HG02870 (cell line): Measurements from ENCODE around the gene MCM5.
A peak's percentile ranks its signal among the peaks of the same experiment; 100 is the strongest.
"Not testable (repeated sequence)": the region's sequence is repeated elsewhere in the genome, so short reads cannot be mapped to it uniquely, and the experiment has no call there.

Experiments used
- ATAC-seq: cut with Tn5 transposase; IDR thresholded peaks from one replicate; pipeline ENCODE4 v1.9.1; 2021; ENCODE audit warnings: mild to moderate bottlenecking, moderate library complexity; ENCODE audit not compliant: unreplicated experiment

MCM5 gene

GRCh38 chr22:35378621-35379020 is 21.3 kb upstream of the MCM5 start:
- ATAC-seq, result no peak

GRCh38 chr22:35379146-35379993 is 20.6 kb upstream of the MCM5 start:
- no peak for ATAC-seq

GRCh38 chr22:35380013-35380412 is 19.9 kb upstream of the MCM5 start:
- ATAC-seq, result no peak

DNA sequence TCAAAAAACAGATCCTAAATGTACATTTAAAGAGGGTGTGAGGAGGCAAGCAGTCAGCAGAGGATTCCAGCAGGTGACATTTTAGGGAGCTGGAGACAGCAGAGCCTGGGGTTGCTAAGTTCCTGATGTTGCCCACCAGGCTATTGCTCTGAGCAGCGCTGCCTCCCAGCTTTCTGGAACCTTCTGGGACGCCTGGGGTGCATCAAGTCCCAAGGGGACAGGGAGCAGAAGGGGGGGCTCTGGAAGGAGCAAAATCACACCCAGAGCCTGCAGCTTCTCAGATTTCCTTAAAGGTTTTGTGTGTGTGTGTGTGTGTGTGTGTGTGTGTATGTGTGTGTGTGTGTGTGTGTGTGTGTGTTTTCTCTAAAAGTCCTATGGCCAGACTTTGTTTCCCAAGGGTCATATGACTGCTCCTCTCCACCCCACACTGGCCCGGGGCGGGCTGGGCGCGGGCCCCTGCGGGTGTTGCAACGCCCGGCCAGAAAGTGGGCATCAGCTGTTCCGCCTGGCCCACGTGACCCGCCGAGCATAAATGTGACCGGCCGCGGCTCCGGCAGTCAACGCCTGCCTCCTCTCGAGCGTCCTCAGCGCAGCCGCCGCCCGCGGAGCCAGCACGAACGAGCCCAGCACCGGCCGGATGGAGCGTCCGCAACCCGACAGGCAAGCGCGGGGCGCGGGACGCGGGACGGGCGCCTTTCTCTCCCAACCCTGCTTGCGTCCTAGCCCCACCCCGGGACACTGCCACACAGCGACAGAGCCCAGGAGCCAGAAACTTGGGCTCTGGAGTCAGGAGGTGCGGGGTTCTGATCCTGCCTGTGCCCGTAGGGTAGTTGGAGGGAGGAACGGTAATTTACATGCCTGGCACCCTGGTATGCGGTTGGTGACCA is 19.2 kb upstream of the MCM5 start, which contains the start of gene HMOX1:
Gene HMOX1, plus strand, starts transcription at position 560 of the 887 bp plus-strand sequence. Its CDS starts 78 bp downstream, at position 638.
- peak; percentile 37 for ATAC-seq

DNA sequence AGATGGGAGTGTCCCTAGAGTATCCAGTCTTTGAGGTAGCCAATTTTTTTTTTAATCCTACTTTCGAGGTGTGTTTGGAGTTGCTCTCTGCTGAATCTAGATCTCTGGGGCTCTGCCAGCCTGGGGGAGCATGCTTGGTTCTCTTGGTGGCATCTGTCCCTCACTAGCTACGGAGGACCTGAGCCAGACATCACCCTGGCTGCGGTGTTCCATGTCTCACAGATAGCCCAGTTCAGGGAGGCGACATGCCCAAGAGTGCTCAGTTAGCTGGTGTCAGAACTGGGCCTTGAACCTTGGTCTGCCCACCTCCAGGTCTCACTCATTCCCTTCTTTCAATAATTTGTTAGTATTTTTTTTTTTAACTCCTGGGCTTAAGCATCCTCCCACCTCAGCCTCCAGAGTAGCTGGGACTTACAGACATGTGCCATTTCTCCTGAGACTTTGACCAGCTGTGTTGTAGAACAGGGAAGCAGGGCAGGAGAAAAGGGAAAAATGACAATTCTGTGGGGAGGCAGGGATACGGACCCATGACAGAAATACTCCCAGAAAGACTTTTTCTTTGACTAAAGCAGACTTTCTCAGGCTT is 18.4 kb upstream of the MCM5 start:
- ATAC-seq, result no peak

DNA sequence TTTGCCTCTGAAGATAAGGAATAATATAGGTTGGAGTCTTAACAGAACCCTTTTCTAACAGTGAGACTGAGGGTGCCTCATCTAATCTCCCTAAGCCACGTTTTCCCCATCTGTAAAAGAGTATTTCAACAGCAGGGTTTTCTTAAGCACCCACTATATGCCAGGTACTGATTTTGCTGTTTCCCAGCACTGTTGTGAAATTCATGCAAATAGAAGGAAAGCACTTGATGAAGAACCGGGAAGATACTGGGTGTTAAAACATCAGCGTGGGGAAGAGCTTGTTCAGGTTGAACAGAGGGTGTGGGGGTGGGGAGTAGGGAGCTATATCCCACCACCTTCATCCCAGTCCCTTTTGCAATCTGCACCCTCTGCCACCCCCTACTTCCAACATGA is 16.3 kb upstream of the MCM5 start:
- no peak for ATAC-seq

DNA sequence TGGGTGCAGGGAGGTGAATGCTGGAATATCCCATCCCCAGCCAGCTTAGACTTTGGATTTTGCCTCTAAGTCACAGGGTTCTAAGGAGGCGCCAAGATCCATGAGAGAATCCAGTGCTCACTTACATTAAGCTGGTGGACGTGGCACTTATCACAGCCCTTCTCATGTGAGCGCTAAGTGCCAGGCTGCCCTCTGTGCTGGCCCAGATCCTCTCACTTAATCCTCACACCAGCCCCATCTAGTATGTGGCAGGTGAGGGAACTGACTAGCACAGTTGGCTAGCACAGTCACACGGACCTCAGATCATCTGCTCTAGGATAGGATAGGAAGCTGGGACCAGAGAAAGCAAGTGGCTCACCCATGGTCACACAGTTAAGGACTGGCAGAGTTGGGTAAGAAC is 15.4 kb upstream of the MCM5 start:
- no peak for ATAC-seq

DNA sequence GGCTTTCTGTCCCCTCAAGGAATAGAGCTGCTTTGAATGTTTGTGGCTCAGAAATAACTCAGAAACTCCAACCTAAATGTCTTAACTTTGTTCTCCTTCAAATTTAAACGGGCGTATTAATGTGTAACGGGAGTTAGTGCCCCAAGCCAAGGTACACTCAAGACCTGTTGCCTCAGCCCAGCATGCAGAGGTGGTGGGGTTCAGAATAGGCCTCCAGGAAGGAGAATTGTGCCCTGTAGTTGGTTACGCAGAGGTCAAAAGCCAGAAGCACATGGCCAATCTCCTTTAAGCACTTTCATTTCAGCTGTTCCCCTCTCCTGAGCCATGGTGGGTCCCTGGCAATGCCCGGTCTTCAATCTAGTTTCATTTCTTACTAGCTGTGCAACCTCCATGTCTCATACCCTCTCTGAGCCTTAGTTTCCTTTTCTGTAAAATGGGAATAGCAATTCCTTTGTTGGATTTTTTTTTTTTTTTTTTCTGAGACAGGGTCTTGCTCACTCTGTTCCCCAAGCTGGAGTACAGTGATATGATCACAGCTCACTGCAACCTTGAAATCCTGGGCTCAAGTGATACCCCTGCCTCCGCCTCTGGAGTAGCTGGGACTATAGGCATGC is 14.9 kb upstream of the MCM5 start:
- ATAC-seq, result no peak

DNA sequence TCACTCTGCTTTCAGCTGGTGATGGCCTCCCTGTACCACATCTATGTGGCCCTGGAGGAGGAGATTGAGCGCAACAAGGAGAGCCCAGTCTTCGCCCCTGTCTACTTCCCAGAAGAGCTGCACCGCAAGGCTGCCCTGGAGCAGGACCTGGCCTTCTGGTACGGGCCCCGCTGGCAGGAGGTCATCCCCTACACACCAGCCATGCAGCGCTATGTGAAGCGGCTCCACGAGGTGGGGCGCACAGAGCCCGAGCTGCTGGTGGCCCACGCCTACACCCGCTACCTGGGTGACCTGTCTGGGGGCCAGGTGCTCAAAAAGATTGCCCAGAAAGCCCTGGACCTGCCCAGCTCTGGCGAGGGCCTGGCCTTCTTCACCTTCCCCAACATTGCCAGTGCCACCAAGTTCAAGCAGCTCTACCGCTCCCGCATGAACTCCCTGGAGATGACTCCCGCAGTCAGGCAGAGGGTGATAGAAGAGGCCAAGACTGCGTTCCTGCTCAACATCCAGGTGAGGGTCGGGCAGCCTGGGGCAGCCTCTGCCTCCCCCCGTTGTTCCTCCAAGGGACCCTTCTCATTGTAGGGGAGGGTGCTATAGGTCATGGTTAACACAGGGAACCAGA is 13.2 kb upstream of the MCM5 start:
- no peak for ATAC-seq

GRCh38 chr22:35390933-35391332 is 9.0 kb upstream of the MCM5 start:
- no peak for ATAC-seq

- ATAC-seq, result no peak
These were observed 7.6 kb upstream of the MCM5 start for GRCh38 chr22:35392357-35392756.

- ATAC-seq, result no peak
These were observed 6.6 kb upstream of the MCM5 start for GRCh38 chr22:35393116-35394010.

- no peak for ATAC-seq
These were observed 6.0 kb upstream of the MCM5 start for GRCh38 chr22:35394011-35394312.

- ATAC-seq, result no peak
These were observed 5.0 kb upstream of the MCM5 start for GRCh38 chr22:35394810-35395563.

GRCh38 chr22:35396622-35397021 is 3.3 kb upstream of the MCM5 start:
- not testable (repeated sequence) for ATAC-seq

DNA sequence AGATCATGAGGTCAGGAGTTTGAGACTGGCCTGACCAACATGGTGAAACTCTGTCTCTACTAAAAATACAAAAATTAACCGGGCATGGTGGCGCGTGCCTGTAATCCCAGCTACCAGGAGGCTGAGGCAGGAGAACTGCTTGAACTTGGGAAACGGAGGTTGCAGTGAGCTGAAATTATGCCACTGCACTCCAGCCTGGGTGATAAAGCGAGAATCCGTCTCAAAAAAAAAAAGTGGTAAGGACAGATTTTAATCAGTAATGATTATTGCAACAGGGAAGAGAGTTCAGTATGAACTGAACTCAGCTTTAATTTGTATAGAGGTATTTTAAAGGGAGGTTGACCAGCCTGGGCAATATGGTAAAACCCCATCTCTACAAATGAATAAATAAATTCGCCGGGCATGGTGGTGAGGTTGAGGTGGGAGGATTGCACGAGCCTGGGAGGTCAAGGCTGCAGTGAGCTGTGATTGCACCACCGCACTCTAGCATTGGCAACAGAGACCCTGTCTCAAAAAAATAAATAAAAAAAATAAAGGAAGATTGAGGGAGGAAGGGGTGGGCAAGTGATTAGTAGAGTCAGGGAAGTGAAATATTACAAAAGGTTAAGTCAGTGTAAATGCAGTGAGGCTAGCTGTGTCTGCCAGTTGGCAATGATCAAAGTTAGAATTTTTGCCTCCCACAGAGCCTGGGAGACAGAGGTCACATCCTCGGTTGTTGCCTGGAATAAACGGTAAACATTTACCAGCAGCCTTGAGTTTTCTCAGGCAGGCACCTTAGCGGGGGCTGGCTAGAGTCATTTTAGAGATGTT is 2.6 kb upstream of the MCM5 start:
- no peak for ATAC-seq

- ATAC-seq, result no peak
These were observed 1.4 kb upstream of the MCM5 start for GRCh38 chr22:35398591-35398973.

DNA sequence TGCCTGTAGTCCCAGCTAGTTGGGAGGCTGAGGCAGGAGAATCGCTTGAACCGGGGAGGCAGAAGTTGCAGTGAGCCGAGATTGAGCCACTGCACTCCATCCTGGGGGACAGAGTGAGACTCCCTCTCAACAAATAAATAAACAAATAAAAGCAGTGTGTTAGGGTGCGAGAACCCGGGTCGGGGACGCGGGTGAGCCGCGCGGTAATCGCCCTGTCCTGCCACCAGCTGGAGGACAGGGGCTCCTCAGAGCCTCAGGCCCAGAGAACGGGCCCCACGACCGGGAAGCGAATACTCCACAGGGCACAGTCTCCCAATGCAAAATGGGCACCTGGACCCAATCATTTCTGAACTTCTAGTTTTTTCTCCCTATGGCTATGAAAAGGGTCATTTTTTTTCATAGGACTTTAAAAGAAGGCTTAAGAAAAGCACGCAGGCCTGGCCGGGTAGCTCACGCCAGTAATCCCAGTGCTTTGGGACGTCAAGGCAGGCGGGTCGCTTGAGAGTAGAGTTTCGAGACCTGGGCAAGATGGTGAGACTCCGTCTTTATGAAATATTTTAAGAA is 744 bp upstream of the MCM5 start:
- ATAC-seq, result no peak
